HUES64 (cell line): ENCODE data around the gene SUN5.
A peak's percentile ranks its signal among the peaks of the same experiment; 100 is the strongest.
"Not testable (repeated sequence)": the region's sequence is repeated elsewhere in the genome, so short reads cannot be mapped to it uniquely, and the experiment has no call there.

ENCODE experiments used
- H3K27ac ChIP-seq: 2 replicates; pipeline ENCODE4 v1.7.0; 2013; ENCODE audit warnings: low read depth, low read length, inconsistent platforms
- H3K27me3 ChIP-seq: 2 replicates; pipeline ENCODE4 v1.6.1; 2013; ENCODE audit warnings: mild to moderate bottlenecking, low read length; ENCODE audit not compliant: insufficient read depth
- H3K36me3 ChIP-seq: 2 replicates; pipeline ENCODE4 v1.6.1; 2013; ENCODE audit warnings: mild to moderate bottlenecking, low read length; ENCODE audit not compliant: insufficient read depth
- H3K4me1 ChIP-seq: 2 replicates; pipeline ENCODE4 v1.6.1; 2013; ENCODE audit warnings: mild to moderate bottlenecking, low read length, moderate library complexity; ENCODE audit not compliant: insufficient read depth
- H3K4me3 ChIP-seq: 2 replicates; pipeline ENCODE4 v1.5.1; 2013; ENCODE audit warnings: mild to moderate bottlenecking, low read length, moderate library complexity
- H3K9ac ChIP-seq: 2 replicates; pipeline ENCODE4 v1.6.1; 2013; ENCODE audit warnings: mild to moderate bottlenecking, low read depth, low read length
- H3K9me3 ChIP-seq: 2 replicates; pipeline ENCODE4 v1.6.1; 2013; ENCODE audit warnings: low read depth, low read length; ENCODE audit not compliant: insufficient read depth
- WGBS: fragments of 150-250, 120-280 bp; methylation state at CpG from one replicate; pipeline ENCODE4 v1.1.7; 2013; ENCODE audit warnings: missing lambda C conversion rate; 5-methylcytosine and 5-hydroxymethylcytosine counted together

The SUN5 gene

DNA sequence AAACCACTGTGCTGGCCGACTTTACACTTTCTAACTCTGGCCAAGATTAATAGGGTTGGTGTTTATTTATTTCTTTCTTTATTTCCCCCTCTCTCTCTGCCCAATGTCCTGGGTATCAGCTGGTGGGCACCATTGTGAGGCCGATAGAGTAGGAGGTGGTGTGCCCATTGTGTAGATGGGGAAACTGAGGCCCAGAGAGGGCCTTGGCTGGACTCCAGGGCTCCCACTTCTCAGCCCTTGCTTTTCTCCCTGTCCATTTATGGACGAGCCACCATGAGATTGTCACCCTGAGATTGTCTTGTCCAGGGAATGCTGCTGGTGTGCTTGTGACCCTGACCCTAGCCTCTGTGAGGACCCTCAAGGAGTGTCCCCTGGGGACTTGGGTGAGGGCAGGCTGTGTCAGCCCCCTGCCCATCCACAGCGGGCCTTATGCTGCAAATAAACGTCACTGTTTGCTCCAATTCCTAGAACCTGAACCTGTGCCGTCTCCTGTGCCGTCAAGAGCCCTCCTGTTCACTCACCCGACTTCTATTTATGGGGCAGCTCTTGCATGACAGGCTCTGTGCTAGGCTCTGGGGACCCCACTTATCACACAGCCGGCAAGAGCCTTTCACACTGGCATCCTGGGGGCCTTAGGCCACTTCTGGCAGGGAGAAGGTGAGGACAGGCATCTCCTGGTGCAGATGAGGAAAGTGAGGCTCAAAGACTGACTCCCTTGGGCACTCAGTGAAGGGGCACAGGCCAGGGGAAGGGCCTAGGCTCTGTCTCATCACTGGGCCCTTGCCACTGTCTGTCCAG, 24.8 kb downstream of the SUN5 start:
- H3K9me3 ChIP-seq, result peaks cover 6% of the 10 kb centered on the region
- no peak overlapping the region for H3K9ac ChIP-seq
- H3K36me3 ChIP-seq, result no peaks in the 10 kb centered on the region
- peaks cover 7% of the 10 kb centered on the region; the same call in 1 of the 2 replicates for H3K4me1 ChIP-seq
- 93% methylated on average over 8 of the region's 9 CpGs for WGBS
- no peaks in the 10 kb centered on the region for H3K27me3 ChIP-seq
- no peak overlapping the region for H3K27ac ChIP-seq
- H3K4me3 ChIP-seq, result no peak overlapping the region

DNA sequence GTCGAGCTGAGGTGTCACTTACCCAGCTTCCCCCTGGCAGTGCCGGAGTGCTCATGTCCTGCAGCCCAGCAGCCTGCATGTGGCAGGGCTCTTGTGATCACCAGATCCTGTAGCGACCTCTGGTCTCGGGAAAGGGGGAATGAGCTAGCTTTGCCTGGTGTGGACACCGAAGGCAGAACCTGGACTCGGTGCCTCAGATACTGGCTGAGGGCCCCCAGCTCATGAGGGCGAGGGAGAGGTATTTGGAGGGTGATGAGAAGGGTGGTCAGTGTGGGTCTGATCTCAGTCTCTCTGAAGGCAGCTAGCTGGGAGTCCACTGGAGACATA, 26.3 kb downstream of the SUN5 start:
- 91% methylated on average over 7 of the region's 7 CpGs for WGBS
- Histone ChIP-seq H3K4me3 (no peak overlapping the region), H3K9me3 (peaks cover 6% of the 10 kb centered on the region), H3K36me3 (no peaks in the 10 kb centered on the region), H3K27me3 (no peaks in the 10 kb centered on the region), H3K27ac (no peak overlapping the region), H3K9ac (no peak overlapping the region), H3K4me1 (peaks cover 13% of the 10 kb centered on the region; the same call in 1 of the 2 replicates)

DNA sequence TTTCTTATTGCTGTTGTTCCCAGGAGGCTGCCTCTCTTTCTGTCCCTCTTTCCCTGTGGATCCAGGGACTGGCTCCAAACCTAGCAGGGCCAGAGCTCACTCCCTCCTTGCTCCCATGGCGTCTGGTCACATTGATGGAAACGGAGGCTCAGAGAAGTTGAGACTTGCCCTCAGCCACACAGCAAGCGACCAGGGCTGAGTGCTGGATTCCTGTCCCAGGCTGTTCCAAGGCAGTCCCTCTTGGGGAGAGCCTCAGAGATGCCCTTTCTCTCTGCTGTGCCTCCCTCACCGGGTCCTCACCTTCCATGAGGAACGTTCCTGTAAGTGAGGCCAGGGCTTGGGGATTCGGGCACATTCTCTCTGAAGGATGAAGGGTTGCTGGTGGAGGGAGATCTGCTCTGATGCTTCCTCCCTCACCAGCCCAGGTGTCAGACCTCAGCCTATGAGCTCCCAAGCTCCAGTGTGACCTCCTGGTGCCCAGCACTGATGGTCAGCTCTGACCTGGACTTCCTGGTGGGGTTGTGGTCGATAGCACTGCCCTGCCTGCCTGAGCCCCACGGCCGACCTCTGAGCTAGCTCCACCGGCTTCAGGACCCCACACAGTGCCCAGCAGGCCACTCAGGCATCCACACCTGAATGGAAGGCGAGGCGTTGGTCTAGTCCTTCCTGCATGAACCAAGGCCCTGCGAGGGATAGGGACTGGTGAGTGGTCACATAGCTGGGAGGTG, 26.8 kb downstream of the SUN5 start:
- WGBS, result 94% methylated on average over 13 of the region's 13 CpGs
- H3K27ac ChIP-seq, result no peak overlapping the region
- peaks cover 18% of the 10 kb centered on the region; the same call in 1 of the 2 replicates for H3K4me1 ChIP-seq
- no peaks in the 10 kb centered on the region for H3K36me3 ChIP-seq
- H3K4me3 ChIP-seq, result no peak overlapping the region
- H3K9ac ChIP-seq, result no peak overlapping the region
- H3K27me3 ChIP-seq, result no peaks in the 10 kb centered on the region
- H3K9me3 ChIP-seq, result peaks cover 6% of the 10 kb centered on the region

DNA sequence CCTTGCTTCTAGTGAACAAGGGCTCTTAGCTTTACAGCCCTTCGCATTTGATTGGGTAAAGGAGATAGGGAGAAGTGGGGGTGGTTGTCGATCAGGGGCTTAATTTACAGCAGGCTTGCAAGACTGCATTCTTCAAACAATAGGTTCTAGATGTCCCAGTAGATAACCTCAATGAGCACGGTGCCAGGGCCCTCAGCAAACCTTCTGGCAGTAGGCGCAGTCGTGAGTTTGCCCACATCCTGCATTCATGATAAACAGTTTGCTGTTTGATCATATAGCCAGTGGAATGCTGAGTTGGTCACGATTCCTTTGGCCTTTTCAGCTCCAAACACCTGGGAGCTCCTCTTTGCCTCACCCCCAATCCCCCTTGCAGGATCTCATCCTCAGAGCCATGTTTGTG, 27.5 kb downstream of the SUN5 start:
- Histone ChIP-seq H3K4me3 (no peak overlapping the region), H3K4me1 (peaks cover 25% of the 10 kb centered on the region), H3K9ac (no peak overlapping the region), H3K9me3 (peaks cover 6% of the 10 kb centered on the region), H3K36me3 (no peaks in the 10 kb centered on the region), H3K27ac (no peak overlapping the region), H3K27me3 (no peaks in the 10 kb centered on the region)
- WGBS, result 86% methylated on average over 6 of the region's 6 CpGs

DNA sequence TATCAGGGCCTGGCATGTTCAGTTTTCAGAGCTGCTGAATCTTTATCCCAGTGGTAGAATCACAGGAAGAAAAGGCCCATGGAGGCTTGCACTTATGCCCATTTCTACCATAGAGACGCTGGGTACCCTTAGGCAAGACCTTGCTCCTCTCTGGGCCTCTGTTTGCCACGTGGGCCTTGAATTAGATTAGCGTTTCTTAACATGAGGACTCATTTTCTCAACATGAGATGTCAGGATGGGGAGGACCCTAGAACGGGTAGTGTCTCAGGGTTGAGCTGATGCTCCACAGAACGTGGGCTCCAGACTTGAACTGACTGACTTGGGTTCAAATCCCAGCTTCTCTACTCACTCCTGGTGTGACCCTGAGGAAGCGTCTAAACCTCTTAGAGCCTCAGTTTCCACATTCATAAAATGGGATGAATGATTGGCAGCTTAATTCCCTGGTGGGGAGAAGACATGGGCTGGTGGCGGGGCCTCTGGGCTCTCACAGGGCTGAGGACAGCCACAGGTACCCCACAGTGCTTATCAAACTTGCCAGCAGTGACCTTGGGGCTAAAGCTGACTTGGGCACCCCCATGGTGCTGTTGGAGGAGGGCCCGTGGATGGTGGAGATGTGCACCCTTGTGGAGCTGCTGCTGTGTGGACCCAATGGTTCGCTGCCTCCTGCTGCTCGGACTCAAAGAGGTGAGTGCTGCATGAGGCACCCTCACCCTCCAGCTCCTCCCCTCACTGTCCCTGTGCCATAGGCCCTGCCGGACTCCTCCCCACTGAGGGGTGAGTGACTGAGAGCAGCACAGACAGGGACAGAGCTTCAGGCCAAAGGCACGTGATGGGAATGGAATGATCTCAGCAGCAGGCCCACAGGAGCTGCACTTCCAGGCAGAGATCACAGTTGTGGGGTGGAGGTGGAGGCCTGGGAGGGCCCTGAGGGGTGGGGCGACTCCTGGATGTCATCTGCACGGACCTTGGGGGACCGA, 28.2 kb downstream of the SUN5 start:
- Histone ChIP-seq H3K9me3 (peaks cover 6% of the 10 kb centered on the region), H3K27me3 (no peaks in the 10 kb centered on the region), H3K4me3 (no peak overlapping the region), H3K27ac (no peak overlapping the region), H3K9ac (no peak overlapping the region), H3K36me3 (no peaks in the 10 kb centered on the region), H3K4me1 (peaks cover 31% of the 10 kb centered on the region)
- 86% methylated on average over 15 of the region's 15 CpGs for WGBS

DNA sequence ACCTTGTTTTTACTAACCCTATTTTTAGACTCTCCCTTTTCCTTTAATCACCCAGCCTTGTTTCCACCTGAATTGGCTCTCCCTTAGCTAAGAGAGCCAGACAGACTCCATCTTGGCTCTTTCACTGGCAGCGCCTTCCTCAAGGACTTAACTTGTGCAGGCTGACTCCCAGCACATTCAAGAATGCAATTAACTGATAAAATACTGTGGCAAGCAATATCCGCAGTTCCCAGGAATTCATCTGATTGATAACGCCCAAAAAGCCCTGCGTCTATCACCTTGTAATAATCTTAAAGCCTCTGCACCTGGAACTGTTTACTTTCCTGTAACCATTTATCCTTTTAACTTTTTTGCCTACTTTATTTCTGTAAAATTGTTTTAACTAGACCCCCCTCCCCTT, 29.1 kb downstream of the SUN5 start:
- 80% methylated on average over 4 of the region's 4 CpGs for WGBS
- not testable (repeated sequence) for H3K36me3 ChIP-seq, H3K9me3 ChIP-seq, H3K27me3 ChIP-seq, H3K9ac ChIP-seq, H3K4me3 ChIP-seq
- peaks cover 31% of the 10 kb centered on the region for H3K4me1 ChIP-seq
- peak overlapping the region; percentile 75 for H3K27ac ChIP-seq

DNA sequence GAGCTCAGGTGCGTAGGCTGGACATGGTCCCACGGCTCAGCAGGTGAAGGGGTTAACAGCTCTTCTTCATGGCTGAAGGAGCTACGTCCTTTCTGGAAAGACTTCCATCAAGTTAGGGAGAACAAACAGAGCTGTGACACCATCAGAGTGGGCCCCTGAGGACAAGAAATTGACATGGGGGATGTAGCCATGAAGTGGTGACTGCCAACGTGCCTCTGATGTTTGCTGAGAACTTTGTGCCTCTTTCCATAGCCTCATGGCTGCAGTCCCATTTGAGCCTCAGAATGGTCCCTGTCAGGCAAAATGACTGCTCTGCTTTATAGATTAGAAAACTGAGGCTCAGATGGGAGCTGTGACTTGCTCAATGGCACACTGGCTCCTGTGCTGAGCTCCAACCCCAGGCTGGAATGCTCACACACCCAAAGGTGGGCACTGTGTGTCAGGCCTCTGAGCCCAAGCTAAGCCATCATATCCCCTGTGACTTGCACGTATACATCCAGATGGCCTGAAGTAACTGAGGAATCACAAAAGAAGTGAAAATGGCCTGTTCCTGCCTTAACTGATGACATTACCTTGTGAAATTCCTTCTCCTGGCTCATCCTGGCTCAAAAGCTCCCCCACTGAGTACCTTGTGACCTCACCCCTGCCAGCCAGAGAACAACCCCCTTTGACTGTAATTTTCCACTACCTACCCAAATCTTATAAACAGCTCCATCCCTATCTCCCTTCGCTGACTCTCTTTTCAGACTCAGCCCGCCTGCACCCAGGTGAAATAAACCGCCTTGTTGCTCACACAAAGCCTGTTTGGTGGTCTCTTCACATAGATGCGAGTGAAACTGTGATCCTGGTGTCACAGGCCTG, 29.8 kb downstream of the SUN5 start:
- peak overlapping the region; percentile 35; the same call in 1 of the 2 replicates for H3K9ac ChIP-seq
- peaks cover 31% of the 10 kb centered on the region for H3K4me1 ChIP-seq
- H3K9me3 ChIP-seq, H3K36me3 ChIP-seq, H3K4me3 ChIP-seq, H3K27me3 ChIP-seq: not testable (repeated sequence)
- 53% methylated on average over 9 of the region's 9 CpGs for WGBS
- H3K27ac ChIP-seq, result peak overlapping the region; percentile 75

DNA sequence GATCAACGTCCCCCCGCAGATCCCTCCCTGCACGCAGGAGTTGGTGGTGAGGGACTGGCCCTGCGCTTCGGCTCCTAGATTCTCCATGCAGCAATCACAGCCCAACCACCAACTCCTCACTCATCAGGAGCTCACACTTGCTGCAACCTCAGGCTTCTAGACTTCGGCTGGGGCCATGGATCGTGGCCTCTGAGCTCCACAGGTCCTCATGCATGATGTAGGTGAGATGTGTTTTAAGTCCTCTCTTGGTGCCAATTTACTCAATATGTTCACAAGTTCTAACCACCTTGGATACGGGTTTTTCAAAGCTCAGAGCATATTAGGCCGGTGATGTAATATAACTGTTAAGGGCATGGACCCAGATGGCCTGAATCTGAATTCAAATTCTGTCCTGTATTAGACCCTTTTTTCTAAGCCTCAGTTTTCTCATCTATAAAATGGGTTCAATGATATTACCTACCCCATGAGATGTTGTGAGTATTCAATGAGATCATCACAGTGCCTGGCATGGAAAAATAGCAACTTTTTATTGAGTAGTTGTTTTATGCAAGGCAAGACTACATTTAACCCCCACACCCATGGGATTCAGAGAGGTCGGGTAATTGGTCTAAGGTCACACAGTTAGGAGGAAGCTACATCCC, 31.0 kb downstream of the SUN5 start:
- H3K9ac ChIP-seq, result no peak overlapping the region
- no peak overlapping the region for H3K27ac ChIP-seq
- WGBS, result 91% methylated on average over 10 of the region's 10 CpGs
- no peaks in the 10 kb centered on the region for H3K36me3 ChIP-seq
- H3K4me3 ChIP-seq, result no peak overlapping the region
- peaks cover 31% of the 10 kb centered on the region for H3K4me1 ChIP-seq
- peaks cover 6% of the 10 kb centered on the region for H3K9me3 ChIP-seq
- no peaks in the 10 kb centered on the region for H3K27me3 ChIP-seq

DNA sequence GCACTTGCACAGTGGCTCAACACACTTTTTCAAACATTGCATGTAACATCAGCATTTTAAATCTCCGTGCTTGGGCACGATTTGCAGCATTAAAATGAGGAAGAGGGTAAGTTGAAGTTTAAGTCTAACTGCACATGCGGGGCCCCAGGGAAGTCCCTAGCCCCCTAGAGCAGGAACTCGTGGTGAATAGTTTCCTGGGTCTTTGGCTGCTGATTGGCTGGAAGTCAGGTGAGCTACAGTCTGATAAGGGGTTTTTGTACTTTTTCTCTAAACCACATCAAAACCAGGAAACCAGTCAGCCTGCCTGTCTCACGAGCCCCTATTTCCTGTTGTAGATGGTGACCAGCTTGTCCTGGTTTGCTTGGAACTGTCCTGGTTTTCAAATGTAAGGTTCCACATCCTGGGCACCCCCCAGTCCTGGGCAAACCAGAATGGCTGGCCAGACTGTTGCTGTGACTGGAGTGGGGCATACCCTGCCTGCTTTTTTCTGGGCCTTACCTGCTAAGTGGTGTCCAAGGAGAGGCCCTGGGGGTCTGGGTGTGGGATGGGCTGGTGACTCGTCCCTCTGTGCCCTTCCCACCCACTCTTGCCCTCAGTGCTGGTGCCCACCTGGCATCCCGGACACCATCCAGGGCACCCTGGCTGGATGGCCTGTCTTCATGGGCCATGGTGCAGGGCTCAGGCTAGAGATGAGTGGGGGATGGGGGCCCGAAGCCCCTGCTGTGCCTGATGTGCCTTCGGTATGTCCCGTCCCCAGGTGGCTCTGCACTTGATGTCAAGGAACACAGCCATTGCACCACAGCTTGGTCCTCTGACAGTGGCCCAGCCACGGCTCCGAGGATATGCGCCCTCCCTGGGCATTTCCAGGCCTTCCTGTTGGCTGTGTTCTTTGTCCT, 31.8 kb downstream of the SUN5 start:
- peaks cover 31% of the 10 kb centered on the region for H3K4me1 ChIP-seq
- no peak overlapping the region for H3K4me3 ChIP-seq
- H3K36me3 ChIP-seq, result no peaks in the 10 kb centered on the region
- no peaks in the 10 kb centered on the region for H3K27me3 ChIP-seq
- no peak overlapping the region for H3K27ac ChIP-seq
- H3K9ac ChIP-seq, result no peak overlapping the region
- 80% methylated on average over 13 of the region's 13 CpGs for WGBS
- peaks cover 6% of the 10 kb centered on the region for H3K9me3 ChIP-seq
